Ishikawa (cell line): ENCODE measurements around the gene TTC29.

Experiments
- CEBPB ChIP-seq: IDR thresholded peaks from 2 replicates; pipeline ENCODE4 v1.6.1; 2012
- EP300 ChIP-seq: IDR thresholded peaks from 2 replicates; pipeline ENCODE4 v1.6.1; 2012; ENCODE audit warnings: borderline replicate concordance
- ZBTB7A ChIP-seq: IDR thresholded peaks from 2 replicates; pipeline ENCODE4 v1.6.1; 2012; ENCODE audit warnings: low read depth
- TF ChIP-seq, protein P1 (sequence below): IDR thresholded peaks from 2 replicates; pipeline ENCODE4 v1.6.1; 2012

GRCh38 chr4:146978641-146979040 lies 33.0 kb upstream of the TTC29 start:
- TF ChIP-seq CEBPB (no peak), EP300 (no peak), ZBTB7A (no peak)
- TF ChIP-seq, protein P1, sequence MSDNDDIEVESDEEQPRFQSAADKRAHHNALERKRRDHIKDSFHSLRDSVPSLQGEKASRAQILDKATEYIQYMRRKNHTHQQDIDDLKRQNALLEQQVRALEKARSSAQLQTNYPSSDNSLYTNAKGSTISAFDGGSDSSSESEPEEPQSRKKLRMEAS, result no peak
